ENCODE results near the gene FDPS.
"Not testable (repeated sequence)": the region's sequence is repeated elsewhere in the genome, so short reads cannot be mapped to it uniquely, and the experiment has no call there.

FDPS gene

DNA sequence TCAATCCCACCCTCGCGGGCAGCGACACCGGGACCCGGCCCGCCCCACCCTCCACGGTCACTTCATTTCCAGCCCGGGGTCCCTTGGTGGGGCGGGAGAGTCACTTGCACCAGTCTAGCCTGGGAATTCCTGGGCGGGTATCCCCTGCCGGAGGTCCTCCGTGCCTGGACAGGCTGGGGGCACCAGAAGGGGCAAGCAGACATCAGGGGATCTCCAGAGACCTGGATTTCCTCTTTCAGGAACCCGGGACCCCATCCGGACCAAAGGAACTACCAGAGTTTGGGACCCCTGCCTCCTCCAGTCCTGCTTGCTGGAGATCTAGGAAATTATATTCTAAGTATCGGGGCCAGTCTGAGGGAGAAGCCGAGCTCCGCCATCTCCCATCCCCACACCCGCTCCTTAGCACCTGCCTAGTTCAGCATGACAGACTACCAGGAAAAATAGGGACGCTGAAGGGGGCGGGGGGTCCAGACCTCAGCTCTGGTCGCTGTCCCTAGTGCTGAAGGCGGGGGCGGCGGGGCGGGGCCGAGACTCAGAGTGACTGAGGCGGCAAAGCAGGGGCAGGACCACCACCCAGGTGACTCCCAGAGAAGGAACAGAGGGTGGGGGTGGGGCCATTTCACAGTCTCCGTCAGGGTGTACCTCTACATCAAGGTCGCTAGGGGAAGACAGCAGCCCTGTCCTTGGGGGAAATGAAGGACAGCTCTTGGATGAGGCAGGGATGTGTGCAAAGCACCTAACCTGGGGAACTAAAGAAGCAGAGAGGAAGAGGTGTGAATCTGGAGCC lies 30.6 kb upstream of the FDPS start:
- Mint-ChIP-seq H3K27me3 (ENCODE audit: low read depth) (peaks cover 5% of the 10 kb centered on the region), H3K27ac (no peak overlapping the region), H3K36me3 (ENCODE audit: low read depth) (no peaks in the 10 kb centered on the region), H3K4me3 (peak overlapping the region; percentile 28), H3K4me1 (ENCODE audit: low read depth) (peaks cover 22% of the 10 kb centered on the region), H3K9me3 (no peaks in the 10 kb centered on the region)

DNA sequence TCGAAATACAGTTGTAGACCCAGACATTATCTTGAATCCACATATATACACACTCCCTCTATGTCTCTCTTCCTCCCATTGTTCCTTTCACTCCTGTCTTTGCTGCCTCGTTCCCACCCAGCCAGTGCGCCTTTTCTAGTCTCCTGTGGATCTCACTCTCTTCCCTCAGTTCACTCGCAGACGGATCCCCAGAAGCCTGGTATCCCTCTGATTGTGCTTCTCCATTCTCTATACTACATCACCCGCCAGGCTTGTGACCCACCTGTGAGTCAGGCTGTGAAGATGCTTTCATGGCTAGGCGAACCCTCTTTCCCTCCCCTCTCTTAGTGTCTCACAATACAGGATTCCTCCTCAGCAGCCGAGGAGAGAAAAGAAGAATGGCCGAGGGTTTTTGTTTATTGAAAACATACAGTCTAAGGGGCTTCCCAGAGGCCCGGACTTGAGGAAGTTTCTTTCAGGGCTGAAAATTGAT lies 29.9 kb upstream of the FDPS start:
- Mint-ChIP-seq H3K4me1 (ENCODE audit: low read depth) (peaks cover 19% of the 10 kb centered on the region), H3K27me3 (ENCODE audit: low read depth) (peaks cover 5% of the 10 kb centered on the region), H3K9me3 (no peaks in the 10 kb centered on the region), H3K36me3 (ENCODE audit: low read depth) (no peaks in the 10 kb centered on the region), H3K4me3 (peak overlapping the region; percentile 74), H3K27ac (no peak overlapping the region)

DNA sequence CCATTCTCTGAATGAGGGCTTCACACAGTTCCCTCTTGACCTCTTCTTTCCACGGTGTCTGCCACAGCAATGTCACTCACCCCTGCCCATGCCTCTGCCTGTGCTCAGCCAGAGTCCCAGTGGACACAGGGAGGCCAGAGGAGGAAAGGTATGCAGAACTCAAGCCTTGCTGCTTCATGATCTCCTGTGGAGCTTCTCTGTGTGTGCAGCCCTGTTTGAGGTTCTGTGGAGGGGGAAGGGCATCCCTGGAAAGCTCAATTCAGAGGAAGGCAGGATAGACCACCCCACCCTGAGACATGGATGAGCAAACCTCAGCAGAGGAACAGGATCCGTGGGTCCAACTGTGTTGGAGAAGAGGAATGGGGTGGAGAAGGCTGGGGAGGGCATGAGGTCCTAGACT lies 29.4 kb upstream of the FDPS start:
- H3K4me3 Mint-ChIP-seq, result no peak overlapping the region
- H3K4me1 Mint-ChIP-seq (ENCODE audit: low read depth), result peaks cover 17% of the 10 kb centered on the region
- peaks cover 5% of the 10 kb centered on the region for H3K27me3 Mint-ChIP-seq (ENCODE audit: low read depth)
- H3K9me3 Mint-ChIP-seq, result no peaks in the 10 kb centered on the region
- no peak overlapping the region for H3K27ac Mint-ChIP-seq
- no peaks in the 10 kb centered on the region for H3K36me3 Mint-ChIP-seq (ENCODE audit: low read depth)

DNA sequence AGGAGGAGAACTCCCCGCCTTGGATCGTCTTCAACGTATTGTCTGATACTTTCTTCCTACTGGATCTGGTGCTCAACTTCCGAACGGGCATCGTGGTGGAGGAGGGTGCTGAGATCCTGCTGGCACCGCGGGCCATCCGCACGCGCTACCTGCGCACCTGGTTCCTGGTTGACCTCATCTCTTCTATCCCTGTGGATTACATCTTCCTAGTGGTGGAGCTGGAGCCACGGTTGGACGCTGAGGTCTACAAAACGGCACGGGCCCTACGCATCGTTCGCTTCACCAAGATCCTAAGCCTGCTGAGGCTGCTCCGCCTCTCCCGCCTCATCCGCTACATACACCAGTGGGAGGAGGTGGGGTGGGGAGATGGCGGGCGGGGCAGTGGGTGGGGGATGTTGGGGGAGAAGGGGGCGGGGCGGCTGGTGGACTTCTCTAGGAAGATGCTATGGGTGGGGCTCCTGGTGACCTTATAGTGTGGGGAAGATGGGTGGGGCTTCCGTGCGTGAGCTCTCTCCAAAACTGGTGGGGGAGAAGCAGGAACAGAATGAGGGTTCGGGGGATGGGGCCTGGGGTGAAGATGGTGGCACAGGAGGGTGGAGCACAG lies 26.1 kb upstream of the FDPS start:
- no peak overlapping the region for H3K27ac Mint-ChIP-seq
- H3K9me3 Mint-ChIP-seq, result no peaks in the 10 kb centered on the region
- H3K36me3 Mint-ChIP-seq (ENCODE audit: low read depth), result no peaks in the 10 kb centered on the region
- no peak overlapping the region for H3K4me3 Mint-ChIP-seq
- peaks cover 5% of the 10 kb centered on the region for H3K27me3 Mint-ChIP-seq (ENCODE audit: low read depth)
- peaks cover 4% of the 10 kb centered on the region for H3K4me1 Mint-ChIP-seq (ENCODE audit: low read depth)

DNA sequence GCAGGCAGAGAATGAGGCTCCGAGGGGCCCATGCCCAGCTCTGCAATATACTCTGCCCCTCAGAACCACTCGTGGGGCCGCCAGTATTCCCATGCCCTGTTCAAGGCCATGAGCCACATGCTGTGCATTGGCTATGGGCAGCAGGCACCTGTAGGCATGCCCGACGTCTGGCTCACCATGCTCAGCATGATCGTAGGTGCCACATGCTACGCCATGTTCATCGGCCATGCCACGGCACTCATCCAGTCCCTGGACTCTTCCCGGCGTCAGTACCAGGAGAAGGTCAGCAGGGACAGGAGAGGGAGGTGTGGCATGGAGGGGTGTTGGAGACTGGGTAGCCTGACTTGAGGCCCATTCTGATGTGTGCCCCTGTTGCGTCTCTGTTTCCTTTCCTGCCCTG lies 24.2 kb upstream of the FDPS start:
- no peaks in the 10 kb centered on the region for H3K4me1 Mint-ChIP-seq (ENCODE audit: low read depth)
- H3K9me3 Mint-ChIP-seq, result no peaks in the 10 kb centered on the region
- H3K27me3 Mint-ChIP-seq (ENCODE audit: low read depth), result peaks cover 1% of the 10 kb centered on the region
- no peaks in the 10 kb centered on the region for H3K36me3 Mint-ChIP-seq (ENCODE audit: low read depth)
- no peak overlapping the region for H3K4me3 Mint-ChIP-seq
- no peak overlapping the region for H3K27ac Mint-ChIP-seq

DNA sequence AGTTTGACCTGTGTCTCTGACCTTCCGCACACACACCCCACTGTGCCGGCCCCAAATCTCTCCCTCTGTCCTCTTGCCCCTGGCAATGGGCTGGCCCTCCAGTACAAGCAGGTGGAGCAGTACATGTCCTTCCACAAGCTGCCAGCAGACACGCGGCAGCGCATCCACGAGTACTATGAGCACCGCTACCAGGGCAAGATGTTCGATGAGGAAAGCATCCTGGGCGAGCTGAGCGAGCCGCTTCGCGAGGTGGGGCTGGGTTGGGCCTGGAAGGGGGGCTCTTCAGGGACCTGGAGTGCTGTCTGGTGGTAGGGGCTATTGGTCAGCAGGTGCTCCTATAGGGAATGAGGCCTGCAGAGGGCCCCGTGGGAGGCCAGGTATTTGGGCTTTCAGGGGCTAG lies 23.6 kb upstream of the FDPS start:
- Mint-ChIP-seq H3K4me1 (ENCODE audit: low read depth) (no peaks in the 10 kb centered on the region), H3K27me3 (ENCODE audit: low read depth) (peaks cover 2% of the 10 kb centered on the region), H3K9me3 (no peaks in the 10 kb centered on the region), H3K4me3 (no peak overlapping the region), H3K36me3 (ENCODE audit: low read depth) (no peaks in the 10 kb centered on the region), H3K27ac (no peak overlapping the region)

DNA sequence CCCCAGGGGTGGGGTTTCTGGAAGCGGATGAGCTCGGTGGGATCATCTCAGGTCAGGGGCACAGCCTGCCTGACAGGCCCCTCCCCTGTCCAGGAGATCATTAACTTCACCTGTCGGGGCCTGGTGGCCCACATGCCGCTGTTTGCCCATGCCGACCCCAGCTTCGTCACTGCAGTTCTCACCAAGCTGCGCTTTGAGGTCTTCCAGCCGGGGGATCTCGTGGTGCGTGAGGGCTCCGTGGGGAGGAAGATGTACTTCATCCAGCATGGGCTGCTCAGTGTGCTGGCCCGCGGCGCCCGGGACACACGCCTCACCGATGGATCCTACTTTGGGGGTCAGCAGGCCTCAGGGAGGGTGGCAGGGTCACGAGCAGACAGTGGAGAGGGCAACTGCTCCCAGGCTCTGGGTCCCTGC lies 23.0 kb upstream of the FDPS start:
- no peaks in the 10 kb centered on the region for H3K9me3 Mint-ChIP-seq
- H3K36me3 Mint-ChIP-seq (ENCODE audit: low read depth), result no peaks in the 10 kb centered on the region
- no peak overlapping the region for H3K27ac Mint-ChIP-seq
- no peak overlapping the region for H3K4me3 Mint-ChIP-seq
- no peaks in the 10 kb centered on the region for H3K4me1 Mint-ChIP-seq (ENCODE audit: low read depth)
- peaks cover 5% of the 10 kb centered on the region for H3K27me3 Mint-ChIP-seq (ENCODE audit: low read depth)

DNA sequence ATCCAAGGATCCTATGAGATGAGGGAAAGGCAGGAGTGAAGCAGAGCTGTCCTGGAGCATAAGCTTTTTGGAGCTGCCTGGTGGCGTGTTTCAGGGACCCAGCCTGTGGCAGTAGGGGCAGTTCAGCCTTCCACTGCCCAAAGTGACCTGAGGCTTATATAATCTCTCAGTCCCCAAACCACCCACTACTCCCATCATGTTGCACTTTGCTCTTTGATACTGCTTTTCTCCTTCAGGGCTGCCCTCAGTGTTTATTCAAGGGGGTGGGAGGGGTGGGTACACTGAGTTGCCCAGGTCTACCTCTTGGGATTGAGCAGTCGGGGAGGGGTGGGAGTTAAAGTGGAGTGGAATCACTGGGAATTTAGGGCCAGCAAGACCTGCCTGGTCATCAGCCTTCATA lies 22.1 kb upstream of the FDPS start:
- Mint-ChIP-seq H3K36me3 (ENCODE audit: low read depth) (no peaks in the 10 kb centered on the region), H3K27ac (no peak overlapping the region), H3K4me3 (no peak overlapping the region), H3K9me3 (no peaks in the 10 kb centered on the region), H3K4me1 (ENCODE audit: low read depth) (no peaks in the 10 kb centered on the region), H3K27me3 (ENCODE audit: low read depth) (peaks cover 7% of the 10 kb centered on the region)

DNA sequence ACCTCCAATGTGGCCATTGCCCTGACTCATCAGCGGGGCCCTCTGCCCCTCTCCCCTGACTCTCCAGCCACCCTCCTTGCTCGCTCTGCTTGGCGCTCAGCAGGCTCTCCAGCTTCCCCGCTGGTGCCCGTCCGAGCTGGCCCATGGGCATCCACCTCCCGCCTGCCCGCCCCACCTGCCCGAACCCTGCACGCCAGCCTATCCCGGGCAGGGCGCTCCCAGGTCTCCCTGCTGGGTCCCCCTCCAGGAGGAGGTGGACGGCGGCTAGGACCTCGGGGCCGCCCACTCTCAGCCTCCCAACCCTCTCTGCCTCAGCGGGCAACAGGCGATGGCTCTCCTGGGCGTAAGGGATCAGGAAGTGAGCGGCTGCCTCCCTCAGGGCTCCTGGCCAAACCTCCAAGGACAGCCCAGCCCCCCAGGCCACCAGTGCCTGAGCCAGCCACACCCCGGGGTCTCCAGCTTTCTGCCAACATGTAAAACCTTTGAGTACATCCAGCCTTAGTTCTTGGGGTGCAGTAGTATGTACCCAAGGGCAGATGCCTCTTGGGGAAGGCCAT lies 20.6 kb upstream of the FDPS start:
- H3K27ac Mint-ChIP-seq, result no peak overlapping the region
- peaks cover 14% of the 10 kb centered on the region for H3K27me3 Mint-ChIP-seq (ENCODE audit: low read depth)
- H3K9me3 Mint-ChIP-seq, result no peaks in the 10 kb centered on the region
- no peaks in the 10 kb centered on the region for H3K36me3 Mint-ChIP-seq (ENCODE audit: low read depth)
- no peak overlapping the region for H3K4me3 Mint-ChIP-seq
- no peaks in the 10 kb centered on the region for H3K4me1 Mint-ChIP-seq (ENCODE audit: low read depth)

DNA sequence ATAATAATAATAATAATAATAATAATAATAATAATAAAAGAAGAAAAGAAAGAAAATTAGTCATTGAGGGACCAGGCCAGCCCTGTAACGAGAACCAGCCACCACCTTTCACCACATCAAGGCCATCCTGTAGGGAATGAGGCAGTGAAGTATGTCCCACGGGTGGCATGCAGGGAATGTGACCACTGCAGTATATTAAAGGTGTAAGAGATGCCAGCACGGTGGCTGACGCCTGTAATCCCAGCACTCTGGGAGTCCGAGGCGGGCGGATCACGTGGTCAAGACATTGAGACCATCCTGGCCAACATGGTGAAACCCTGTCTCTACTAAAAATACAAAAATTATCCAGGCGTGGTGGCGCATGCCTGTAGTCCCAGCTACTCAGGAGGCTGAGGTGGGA lies 17.7 kb upstream of the FDPS start:
- H3K36me3 Mint-ChIP-seq (ENCODE audit: low read depth); H3K27ac Mint-ChIP-seq; H3K9me3 Mint-ChIP-seq; H3K4me1 Mint-ChIP-seq (ENCODE audit: low read depth); H3K4me3 Mint-ChIP-seq: not testable (repeated sequence)
- peaks cover 39% of the 10 kb centered on the region for H3K27me3 Mint-ChIP-seq (ENCODE audit: low read depth)

DNA sequence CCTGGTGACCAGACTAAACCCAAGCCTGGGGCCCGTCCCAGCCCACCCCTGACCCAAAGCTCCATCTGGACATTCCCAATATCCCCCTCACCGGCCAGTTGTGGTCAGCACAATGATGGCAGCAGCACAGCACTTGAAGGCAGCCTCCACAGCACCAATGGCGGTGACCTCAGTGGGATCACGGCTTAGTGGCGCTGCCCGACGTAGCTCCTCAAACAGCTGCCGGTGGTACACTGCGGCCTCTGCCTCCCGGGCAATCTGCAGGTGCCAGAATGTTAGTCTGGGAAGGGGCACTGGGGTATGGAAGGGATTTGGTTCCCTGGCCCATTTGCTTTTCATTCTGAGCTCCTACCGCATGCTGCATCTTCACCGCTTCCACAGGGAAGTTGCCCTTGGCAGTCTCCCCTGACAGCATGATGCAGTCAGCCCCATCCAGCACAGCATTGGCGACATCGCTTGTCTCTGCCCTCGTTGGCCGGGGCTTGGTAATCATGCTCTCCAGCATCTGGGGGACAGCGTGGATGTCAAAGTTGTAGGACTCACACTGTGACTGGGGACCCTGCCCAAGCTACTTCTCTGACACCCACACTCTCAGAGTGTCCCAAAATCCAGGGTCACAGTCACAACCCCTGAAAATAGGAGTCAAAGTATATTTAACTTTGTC lies 15.4 kb upstream of the FDPS start:
- H3K4me1 Mint-ChIP-seq (ENCODE audit: low read depth), result peaks cover 7% of the 10 kb centered on the region
- H3K27ac Mint-ChIP-seq, result no peak overlapping the region
- no peak overlapping the region for H3K4me3 Mint-ChIP-seq
- H3K27me3 Mint-ChIP-seq (ENCODE audit: low read depth), result peaks cover 60% of the 10 kb centered on the region
- no peaks in the 10 kb centered on the region for H3K9me3 Mint-ChIP-seq
- H3K36me3 Mint-ChIP-seq (ENCODE audit: low read depth), result peaks cover 8% of the 10 kb centered on the region

DNA sequence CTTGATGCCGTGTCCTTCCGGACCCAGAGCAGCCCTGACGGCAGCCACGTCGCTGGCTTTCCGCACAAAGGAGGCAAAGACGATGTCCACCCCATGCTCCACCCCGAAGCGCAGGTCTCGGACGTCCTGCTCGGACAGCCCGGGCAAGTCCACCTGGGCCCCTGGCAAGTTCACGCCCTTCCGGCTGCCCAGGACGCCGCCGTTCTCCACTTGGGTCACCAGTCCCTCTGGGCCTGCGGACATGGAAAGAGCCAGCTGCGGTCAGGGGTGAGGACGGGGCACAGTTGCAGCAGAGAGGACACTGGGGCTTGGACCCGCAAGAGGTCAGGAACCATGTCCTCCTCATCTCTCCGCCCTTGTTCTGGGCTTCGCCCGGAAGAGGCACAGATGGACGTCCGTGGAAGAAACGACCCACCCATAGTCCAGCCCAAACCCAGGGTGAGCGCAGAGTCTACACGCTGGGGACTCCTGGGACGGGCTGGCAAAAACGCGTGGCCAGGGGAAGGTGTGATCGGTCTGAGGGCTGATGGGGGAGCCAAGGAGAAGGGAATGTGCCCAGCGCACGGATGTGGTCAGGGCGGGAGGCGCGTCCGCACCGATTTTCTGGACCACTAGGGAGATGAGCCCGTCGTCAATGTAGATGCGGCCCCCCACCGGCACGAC lies 14.0 kb upstream of the FDPS start:
- no peak overlapping the region for H3K27ac Mint-ChIP-seq
- H3K36me3 Mint-ChIP-seq (ENCODE audit: low read depth), result peaks cover 8% of the 10 kb centered on the region
- H3K4me1 Mint-ChIP-seq (ENCODE audit: low read depth), result peaks cover 9% of the 10 kb centered on the region
- H3K9me3 Mint-ChIP-seq, result no peaks in the 10 kb centered on the region
- H3K4me3 Mint-ChIP-seq, result peak overlapping the region; percentile 42
- H3K27me3 Mint-ChIP-seq (ENCODE audit: low read depth), result peaks cover 63% of the 10 kb centered on the region

DNA sequence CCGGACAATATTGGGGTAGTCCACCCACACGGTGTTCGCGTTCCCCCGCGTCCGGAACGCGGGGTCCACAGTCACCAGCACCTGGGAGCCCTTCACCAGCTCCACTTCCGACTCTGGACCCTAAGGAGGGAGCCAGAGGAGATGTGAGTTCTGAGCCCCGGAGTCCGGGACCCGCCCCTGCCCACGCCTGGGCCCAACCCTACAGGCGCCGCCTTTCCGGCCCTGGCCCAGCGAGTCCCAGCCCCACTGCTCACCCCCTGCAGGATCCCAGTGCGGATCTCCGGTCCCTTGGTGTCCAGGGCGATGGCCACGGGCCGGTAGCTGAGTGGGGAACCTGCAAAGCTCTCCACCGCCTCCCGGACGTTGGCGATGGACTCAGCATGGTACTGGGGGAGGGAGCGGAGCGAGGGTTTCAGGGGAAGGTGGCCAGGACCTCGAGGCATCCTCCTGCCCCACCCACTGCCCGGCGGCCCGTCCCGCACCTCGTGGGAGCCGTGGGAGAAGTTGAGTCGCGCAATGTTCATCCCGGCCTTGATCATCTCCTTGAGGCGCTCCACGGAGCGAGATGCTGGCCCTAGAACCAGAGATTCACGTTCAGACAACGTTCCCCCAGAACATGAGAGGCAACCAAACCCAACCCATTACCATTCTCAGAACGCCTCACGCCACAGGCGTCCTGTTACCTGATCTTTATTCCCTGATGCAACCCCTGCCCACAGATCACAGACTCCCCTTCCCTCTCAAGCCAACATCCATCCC lies 13.3 kb upstream of the FDPS start:
- Mint-ChIP-seq H3K9me3 (no peaks in the 10 kb centered on the region), H3K36me3 (ENCODE audit: low read depth) (peaks cover 8% of the 10 kb centered on the region), H3K4me1 (ENCODE audit: low read depth) (peaks cover 9% of the 10 kb centered on the region), H3K27me3 (ENCODE audit: low read depth) (peaks cover 59% of the 10 kb centered on the region), H3K4me3 (no peak overlapping the region), H3K27ac (no peak overlapping the region)

DNA sequence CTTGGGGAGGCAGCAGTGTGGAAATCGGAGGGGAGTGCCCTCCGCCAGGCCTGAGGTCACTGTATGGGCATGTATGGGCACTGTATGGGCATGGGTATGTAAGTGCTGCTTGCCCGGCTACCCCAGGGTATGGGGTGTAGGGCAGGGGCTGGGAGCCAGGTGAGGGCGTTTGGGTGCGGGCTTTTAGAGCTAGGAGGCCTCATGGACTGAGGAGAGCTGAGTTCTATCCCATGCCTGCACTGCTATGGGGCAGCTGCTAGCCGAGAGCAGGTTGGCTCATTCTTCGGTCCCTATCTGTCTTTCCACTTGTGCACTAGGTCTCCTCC lies 12.8 kb upstream of the FDPS start:
- no peak overlapping the region for H3K4me3 Mint-ChIP-seq
- H3K36me3 Mint-ChIP-seq (ENCODE audit: low read depth), result peaks cover 8% of the 10 kb centered on the region
- H3K27ac Mint-ChIP-seq, result no peak overlapping the region
- H3K27me3 Mint-ChIP-seq (ENCODE audit: low read depth), result peaks cover 59% of the 10 kb centered on the region
- no peaks in the 10 kb centered on the region for H3K9me3 Mint-ChIP-seq
- H3K4me1 Mint-ChIP-seq (ENCODE audit: low read depth), result peaks cover 9% of the 10 kb centered on the region

Measured in T-helper 1 cell treated with Interleukin-12 subunit alpha and Interleukin-12 subunit beta and Interleukin-4 antibody, amounts not matched to agents 30 μg/mL and 1 μg/mL, for 36 hours (primary cell).